Peyer's patch (tissue), 4 donors: ENCODE results near the gene MYLK4.

Source experiments
- CTCF ChIP-seq, 6 experiments: fragments of 450-650 bp in 4 of 6; fragments of 200-600 bp in 2 of 6; sonication (generic) in 1 of 6; IDR thresholded peaks; one replicate each; pipeline ENCODE4 v1.5.1; 2017 to 2019; ENCODE audit warnings: antibody characterized with exemption in 6 of 6, mild to moderate bottlenecking in 3 of 6, moderate library complexity in 1 of 6
- POLR2A ChIP-seq, 2 donors: fragments of 450-650 bp; IDR thresholded peaks; one replicate each; pipeline ENCODE4 v1.5.1; 2017; ENCODE audit warnings: antibody characterized with exemption in 2 of 2, mild to moderate bottlenecking in 2 of 2, moderate library complexity in 2 of 2

- TF ChIP-seq CTCF (IDR thresholded peaks at IDR 0.05) (no peak), POLR2A (IDR thresholded peaks at IDR 0.05) (no peak)
These were observed 32.2 kb downstream of the MYLK4 start for GRCh38 chr6:2718334-2719092.
